SK-N-SH (cell line): Measurements from ENCODE around the gene DFFB. TPM values are rescaled to one million over a fixed set of nuclear protein-coding genes. Genes with fewer than 3 reads are reported as not detected.

Source experiments
- CTCF ChIA-PET: fragments of 300-600, 350-600 bp; formaldehyde crosslinking; extraction: SDS; loops from one replicate; lab custom pipeline; 2021; lab: Yijun Ruan, JAX
- POLR2A ChIA-PET: fragments of 350-600 bp; sonication (Branson Sonifier 250); formaldehyde crosslinking; extraction: SDS; loops from one replicate; lab custom pipeline; 2020; ENCODE audit warnings: antibody characterized with exemption, inconsistent platforms; lab: Yijun Ruan, JAX
- DNase-seq: peaks from one replicate; pipeline ENCODE4 v3.0.0; 2012
- H2AFZ ChIP-seq: fragments of 200-600 bp; sonication (generic); 2 replicates; pipeline ENCODE4 v1.8.1; 2016; ENCODE audit warnings: antibody characterized with exemption, mild to moderate bottlenecking, low read depth
- H3F3A ChIP-seq: fragments of 200-600 bp; sonication (generic); replicated peaks from 2 replicates; pipeline ENCODE3; 2016; ENCODE audit warnings: antibody characterized with exemption, mild to moderate bottlenecking; ENCODE audit not compliant: insufficient read depth
- H3K27ac ChIP-seq, 2 experiments: fragments of 200-500 bp in 1 of 2; fragments of 200-600 bp in 1 of 2; sonication (Bioruptor generic) in 1 of 2; sonication (generic), shearing (Covaris generic) in 1 of 2; 2 replicates each; pipeline versions ENCODE4 v1.5.1 to v1.6.1; 2014 to 2016; ENCODE audit warnings: low read depth in 2 of 2, inconsistent platforms in 1 of 2, low read length in 1 of 2, mild to moderate bottlenecking in 1 of 2, mixed read lengths in 1 of 2
- H3K27me3 ChIP-seq: fragments of 200-600 bp; sonication (generic), shearing (Covaris generic); 2 replicates; pipeline ENCODE4 v1.6.1; 2016; ENCODE audit warnings: mixed run types; ENCODE audit not compliant: insufficient read depth
- H3K36me3 ChIP-seq, 2 experiments: fragments of 200-500 bp in 1 of 2; fragments of 200-600 bp in 1 of 2; sonication (Bioruptor generic) in 1 of 2; sonication (generic) in 1 of 2; replicated peaks in 1 of 2; 2 replicates each; pipeline versions ENCODE3 to v1.5.1; 2014 to 2016; ENCODE audit warnings: low read length in 1 of 2, mild to moderate bottlenecking in 1 of 2; ENCODE audit not compliant: insufficient read depth in 2 of 2, control insufficient read depth in 1 of 2
- H3K4me1 ChIP-seq, 2 experiments: fragments of 200-500 bp in 1 of 2; fragments of 200-600 bp in 1 of 2; sonication (Bioruptor generic) in 1 of 2; sonication (generic), shearing (Covaris generic) in 1 of 2; 2 replicates each; pipeline versions ENCODE4 v1.5.1 to v1.6.1; 2014 to 2016; ENCODE audit warnings: low read depth in 1 of 2, low read length in 1 of 2, mixed run types in 1 of 2; ENCODE audit not compliant: insufficient read depth in 2 of 2, control insufficient read depth in 1 of 2
- H3K4me2 ChIP-seq: fragments of 200-600 bp; sonication (generic), shearing (Covaris generic); 2 replicates; pipeline ENCODE4 v1.6.1; 2017; ENCODE audit warnings: mixed run types
- H3K4me3 ChIP-seq, 2 experiments: fragments of 200-500 bp in 1 of 2; fragments of 200-600 bp in 1 of 2; sonication (Bioruptor generic) in 1 of 2; sonication (generic), shearing (Covaris generic) in 1 of 2; 2 replicates each; pipeline versions ENCODE4 v1.5.1 to v1.8.1; 2014 to 2016; ENCODE audit warnings: low read depth in 2 of 2, inconsistent platforms in 1 of 2, low read length in 1 of 2, mild to moderate bottlenecking in 1 of 2, mixed read lengths in 1 of 2, moderate library complexity in 1 of 2
- H3K79me2 ChIP-seq: fragments of 200-600 bp; sonication (generic); 2 replicates; pipeline ENCODE4 v1.8.1; 2017; ENCODE audit warnings: mild to moderate bottlenecking; ENCODE audit not compliant: insufficient read depth
- H3K9ac ChIP-seq: fragments of 200-600 bp; sonication (generic); 2 replicates; pipeline ENCODE4 v1.6.1; 2017; ENCODE audit warnings: mixed run types
- H3K9me2 ChIP-seq: fragments of 200-600 bp; sonication (generic); 2 replicates; pipeline ENCODE4 v1.6.1; 2017; ENCODE audit warnings: mixed run types
- H3K9me3 ChIP-seq: fragments of 200-600 bp; sonication (generic); 2 replicates; pipeline ENCODE4 v1.6.1; 2017; ENCODE audit warnings: mixed run types, mild to moderate bottlenecking, moderate library complexity
- H4K20me1 ChIP-seq: fragments of 200-600 bp; sonication (generic); 2 replicates; pipeline ENCODE4 v1.6.1; 2017; ENCODE audit warnings: mild to moderate bottlenecking, mixed run types; ENCODE audit not compliant: insufficient read depth
- CHD2 ChIP-seq: fragments of 150-350 bp; IDR thresholded peaks from 2 replicates; pipeline ENCODE4 v1.6.1; 2018; ENCODE audit warnings: low read length; ENCODE audit not compliant: partially characterized antibody
- CTCF ChIP-seq: fragments of 200-600 bp; sonication (generic); IDR thresholded peaks from 2 replicates; pipeline ENCODE4 v1.6.1; 2017; ENCODE audit warnings: antibody characterized with exemption, mild to moderate bottlenecking, moderate library complexity
- FOSL2 ChIP-seq: IDR thresholded peaks from 2 replicates; pipeline ENCODE4 v1.4.0; 2012; ENCODE audit warnings: low read depth, mild to moderate bottlenecking, moderate library complexity, borderline replicate concordance
- FOXJ3 ChIP-seq: sonication (generic); formaldehyde crosslinking; IDR thresholded peaks from 2 replicates; pipeline ENCODE4 v1.5.1; 2020; ENCODE audit warnings: mild to moderate bottlenecking, missing genetic modification reagents
- GATA2 ChIP-seq: sonication (generic); formaldehyde crosslinking; IDR thresholded peaks from 2 replicates; pipeline ENCODE4 v1.5.0; 2020; ENCODE audit warnings: mild to moderate bottlenecking, missing genetic modification reagents
- IRF3 ChIP-seq: fragments of 150-350 bp; IDR thresholded peaks from 2 replicates; pipeline ENCODE4 v1.6.1; 2016; ENCODE audit warnings: mild to moderate bottlenecking, low read depth, low read length
- MEF2A ChIP-seq: IDR thresholded peaks from 2 replicates; pipeline ENCODE4 v1.4.0; 2012; ENCODE audit warnings: low read depth, borderline replicate concordance
- NRF1 ChIP-seq: IDR thresholded peaks from 2 replicates; pipeline ENCODE4 v1.6.1; 2012; ENCODE audit warnings: low read depth, mild to moderate bottlenecking, low read length
- PBX3 ChIP-seq: IDR thresholded peaks from 2 replicates; pipeline ENCODE4; 2012
- POLR2AphosphoS5 ChIP-seq: IDR thresholded peaks from 2 replicates; pipeline ENCODE4 v1.6.1; 2012; ENCODE audit warnings: low read depth, low read length
- RAD21 ChIP-seq: IDR thresholded peaks from 2 replicates; pipeline ENCODE4 v1.6.1; 2012; ENCODE audit warnings: mild to moderate bottlenecking, low read length
- REST ChIP-seq: IDR thresholded peaks from 2 replicates; pipeline ENCODE4 v1.6.1; 2012; ENCODE audit warnings: mild to moderate bottlenecking, low read depth, low read length, moderate library complexity
- SIN3A ChIP-seq: IDR thresholded peaks from 2 replicates; pipeline ENCODE4 v1.6.1; 2012; ENCODE audit warnings: low read depth, mild to moderate bottlenecking, low read length, moderate library complexity, borderline replicate concordance
- SMC3 ChIP-seq: IDR thresholded peaks from 2 replicates; pipeline ENCODE4 v1.6.1; 2012; ENCODE audit warnings: low read depth, low read length, improper control_type of control experiment
- TEAD4 ChIP-seq: IDR thresholded peaks from 2 replicates; pipeline ENCODE4 v1.4.0; 2012; ENCODE audit warnings: mild to moderate bottlenecking, borderline replicate concordance; ENCODE audit not compliant: insufficient read depth
- USF1 ChIP-seq: IDR thresholded peaks from 2 replicates; pipeline ENCODE4 v1.4.0; 2012; ENCODE audit warnings: low read depth, borderline replicate concordance
- USF2 ChIP-seq: fragments of 150-350 bp; IDR thresholded peaks from 2 replicates; pipeline ENCODE4 v1.6.1; 2017; ENCODE audit warnings: antibody characterized with exemption, low read length, low read depth, borderline replicate concordance
- ZBTB33 ChIP-seq: IDR thresholded peaks from 2 replicates; pipeline ENCODE4 v1.4.0; 2012; ENCODE audit warnings: low read depth, borderline replicate concordance
- WGBS: methylation state at CpG from one replicate; pipeline ENCODE4 v1.1.6; 2017; ENCODE audit warnings: low lambda C conversion rate; 5-methylcytosine and 5-hydroxymethylcytosine counted together
- polyA plus RNA-seq, 3 experiments: library from polyadenylated mRNA; depleted of rRNA; stranded (reverse); fragments of >200 nt; gene quantifications; 2 replicates each; pipeline ENCODE4 v1.2.3, GENCODE V29; 2012

Gene DFFB
- polyA plus RNA-seq, 1 of the 3 experiments (the other 2 are of a cell fraction), result 8.2 TPM

GRCh38 chr1:3922851-3923250 lies 65.6 kb downstream of the DFFB start:
- TF ChIP-seq FOSL2 (no peak), REST (no peak), MEF2A (no peak), ZBTB33 (no peak), CTCF (no peak), RAD21 (no peak), CHD2 (no peak), FOXJ3 (CRISPR knock-in tag) (no peak), SMC3 (no peak), NRF1 (no peak), POLR2AphosphoS5 (no peak), TEAD4 (no peak), PBX3 (no peak), GATA2 (CRISPR knock-in tag) (no peak), USF1 (no peak), IRF3 (no peak), SIN3A (no peak), USF2 (no peak)
- H3K27ac ChIP-seq, result no peak overlapping the region
- no peaks in the 10 kb centered on the region for H3K9me3 ChIP-seq
- H3K4me1 ChIP-seq, result no peaks in the 10 kb centered on the region
- DNase-seq, result no peak
- no peak overlapping the region for H3K4me2 ChIP-seq
- POLR2A ChIA-PET, result no interaction called here
- H3F3A ChIP-seq, result no peaks in the 10 kb centered on the region
- no peaks in the 10 kb centered on the region for H3K9me2 ChIP-seq
- CTCF ChIA-PET, result no interaction called here
- H4K20me1 ChIP-seq, result no peaks in the 10 kb centered on the region
- H3K27me3 ChIP-seq, result no peaks in the 10 kb centered on the region
- H3K36me3 ChIP-seq, result no peaks in the 10 kb centered on the region
- H3K9ac ChIP-seq, result no peak overlapping the region
- 20% methylated on average over 6 of the region's 6 CpGs for WGBS
- H3K4me3 ChIP-seq, result no peak overlapping the region
- H3K79me2 ChIP-seq, result no peaks in the 10 kb centered on the region
- no peak overlapping the region for H2AFZ ChIP-seq
